ENCODE results near the gene MMP3.

Gene MMP3

GRCh38 chr11:102791271-102792036, 52.0 kb downstream of the MMP3 start:
- DNase-seq (ENCODE audit: low read depth): peak; percentile 83

DNA sequence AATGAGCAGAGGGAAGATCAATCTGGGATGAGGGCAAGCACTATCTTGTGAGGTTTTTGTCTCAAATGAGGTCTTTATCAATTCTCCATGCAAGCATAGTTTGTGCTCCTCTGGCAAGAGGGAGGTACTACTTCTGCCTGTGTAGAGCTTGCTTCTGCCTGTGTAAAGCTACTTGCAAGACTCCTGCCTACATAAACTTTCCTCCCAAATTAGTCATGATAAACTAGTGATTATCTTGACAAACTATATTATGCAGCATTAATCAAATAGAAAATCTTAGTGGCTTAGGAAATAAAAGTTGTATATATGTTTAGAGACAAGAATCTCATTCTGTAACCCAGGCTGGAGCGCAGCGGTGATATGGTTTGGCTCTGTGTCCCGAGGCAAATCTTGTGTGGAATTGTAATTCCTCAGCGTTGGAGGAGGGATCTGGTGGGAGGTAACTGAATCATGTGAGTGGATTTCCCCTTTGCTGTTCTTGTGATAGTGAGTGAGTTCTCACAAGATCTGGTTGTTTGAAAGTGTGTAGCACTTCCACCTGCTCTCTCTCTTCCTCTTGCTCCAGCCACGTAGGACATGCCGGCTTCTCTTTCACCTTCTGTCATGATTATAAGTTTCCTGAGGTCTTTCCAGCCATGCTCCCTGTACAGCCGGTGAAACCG, 54.9 kb downstream of the MMP3 start:
- peak; percentile 73 for DNase-seq (ENCODE audit: low read depth)
